HL-60 (cell line): ENCODE results near the gene RAB25.

Experiments used
- CTCF ChIP-seq: IDR thresholded peaks from one replicate; pipeline ENCODE4 v1.5.1; 2011; ENCODE audit warnings: low read length, control low read depth, inconsistent platforms; ENCODE audit not compliant: insufficient read depth
- GABPA ChIP-seq: IDR thresholded peaks from 2 replicates; pipeline ENCODE4 v1.6.1; 2012; ENCODE audit warnings: low read depth
- POLR2AphosphoS5 ChIP-seq: IDR thresholded peaks from 2 replicates; pipeline ENCODE4 v1.6.1; 2012; ENCODE audit warnings: low read depth
- TF ChIP-seq, protein P1 (sequence below): IDR thresholded peaks from 2 replicates; pipeline ENCODE4 v1.6.1; 2012; ENCODE audit warnings: low read depth; ENCODE audit not compliant: insufficient replicate concordance

DNA sequence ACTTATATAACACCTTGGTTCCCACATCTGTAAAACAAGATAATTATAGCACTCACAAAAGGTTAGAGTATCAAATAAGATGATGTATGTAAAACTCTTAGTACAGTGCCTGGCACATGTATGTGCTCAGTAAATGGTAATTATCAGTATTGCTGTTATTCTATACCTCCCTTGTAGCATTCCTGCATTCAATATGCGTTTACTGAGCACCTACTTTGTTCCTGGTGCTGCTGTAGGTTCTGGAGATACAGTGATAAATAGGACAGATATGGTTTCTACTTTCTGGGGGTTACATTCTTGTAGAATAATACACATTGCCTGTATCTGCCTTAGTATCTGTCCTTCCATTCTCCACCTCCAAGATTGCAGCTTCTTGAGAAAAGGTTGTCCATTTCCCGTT is 39.0 kb upstream of the RAB25 start:
- TF ChIP-seq CTCF (no peak), POLR2AphosphoS5 (no peak), GABPA (no peak)
- TF ChIP-seq, protein P1, sequence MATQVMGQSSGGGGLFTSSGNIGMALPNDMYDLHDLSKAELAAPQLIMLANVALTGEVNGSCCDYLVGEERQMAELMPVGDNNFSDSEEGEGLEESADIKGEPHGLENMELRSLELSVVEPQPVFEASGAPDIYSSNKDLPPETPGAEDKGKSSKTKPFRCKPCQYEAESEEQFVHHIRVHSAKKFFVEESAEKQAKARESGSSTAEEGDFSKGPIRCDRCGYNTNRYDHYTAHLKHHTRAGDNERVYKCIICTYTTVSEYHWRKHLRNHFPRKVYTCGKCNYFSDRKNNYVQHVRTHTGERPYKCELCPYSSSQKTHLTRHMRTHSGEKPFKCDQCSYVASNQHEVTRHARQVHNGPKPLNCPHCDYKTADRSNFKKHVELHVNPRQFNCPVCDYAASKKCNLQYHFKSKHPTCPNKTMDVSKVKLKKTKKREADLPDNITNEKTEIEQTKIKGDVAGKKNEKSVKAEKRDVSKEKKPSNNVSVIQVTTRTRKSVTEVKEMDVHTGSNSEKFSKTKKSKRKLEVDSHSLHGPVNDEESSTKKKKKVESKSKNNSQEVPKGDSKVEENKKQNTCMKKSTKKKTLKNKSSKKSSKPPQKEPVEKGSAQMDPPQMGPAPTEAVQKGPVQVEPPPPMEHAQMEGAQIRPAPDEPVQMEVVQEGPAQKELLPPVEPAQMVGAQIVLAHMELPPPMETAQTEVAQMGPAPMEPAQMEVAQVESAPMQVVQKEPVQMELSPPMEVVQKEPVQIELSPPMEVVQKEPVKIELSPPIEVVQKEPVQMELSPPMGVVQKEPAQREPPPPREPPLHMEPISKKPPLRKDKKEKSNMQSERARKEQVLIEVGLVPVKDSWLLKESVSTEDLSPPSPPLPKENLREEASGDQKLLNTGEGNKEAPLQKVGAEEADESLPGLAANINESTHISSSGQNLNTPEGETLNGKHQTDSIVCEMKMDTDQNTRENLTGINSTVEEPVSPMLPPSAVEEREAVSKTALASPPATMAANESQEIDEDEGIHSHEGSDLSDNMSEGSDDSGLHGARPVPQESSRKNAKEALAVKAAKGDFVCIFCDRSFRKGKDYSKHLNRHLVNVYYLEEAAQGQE, result no peak
